ENCODE results near the gene NBEAL2.

NBEAL2 gene

DNA sequence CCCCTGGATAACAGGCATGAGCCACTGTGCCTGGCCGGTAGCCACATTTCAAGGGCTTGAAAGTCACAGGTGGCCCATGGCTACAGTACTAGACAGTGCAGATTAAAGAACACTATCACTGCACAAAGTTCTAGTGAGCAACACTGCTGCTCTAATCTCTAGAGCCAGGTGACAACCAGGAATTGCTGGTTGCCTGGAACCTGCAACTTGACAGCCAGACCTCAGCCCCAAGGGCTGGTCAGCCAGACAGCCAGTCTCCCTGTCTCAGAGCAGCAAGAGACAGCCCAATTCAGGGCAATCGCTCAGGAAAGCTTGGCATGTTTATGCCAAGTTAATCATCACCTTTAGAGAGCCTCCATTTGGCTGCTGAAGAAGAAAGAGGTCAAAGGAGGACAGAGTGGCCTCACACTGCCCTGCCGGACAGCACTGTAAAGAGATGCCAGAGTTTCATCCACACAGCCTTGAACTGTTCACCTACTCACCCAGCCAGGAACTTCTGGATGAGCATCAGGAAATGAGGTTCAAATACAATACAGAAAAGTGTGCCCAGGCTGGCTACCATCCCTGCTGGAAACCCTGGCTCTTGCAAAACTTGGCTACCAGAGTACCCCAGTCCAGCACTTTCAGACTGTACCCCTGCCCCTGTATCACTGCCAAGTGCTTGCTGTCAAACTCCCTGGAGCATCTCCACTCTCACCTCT lies 8.9 kb upstream of the NBEAL2 start:
- H3K27ac ChIP-seq = no peak overlapping the region
- no peak overlapping the region for H3K9ac ChIP-seq
- peaks cover 99% of the 10 kb centered on the region for H3K79me2 ChIP-seq (ENCODE audit: insufficient read depth, low read depth)
- peaks cover 6% of the 10 kb centered on the region; the same call in 1 of the 2 replicates for H4K20me1 ChIP-seq (ENCODE audit: insufficient read depth)
- H2AFZ ChIP-seq (ENCODE audit: low read depth) = no peak overlapping the region
- H3K4me2 ChIP-seq = no peak overlapping the region
- TF ChIP-seq, protein P1, sequence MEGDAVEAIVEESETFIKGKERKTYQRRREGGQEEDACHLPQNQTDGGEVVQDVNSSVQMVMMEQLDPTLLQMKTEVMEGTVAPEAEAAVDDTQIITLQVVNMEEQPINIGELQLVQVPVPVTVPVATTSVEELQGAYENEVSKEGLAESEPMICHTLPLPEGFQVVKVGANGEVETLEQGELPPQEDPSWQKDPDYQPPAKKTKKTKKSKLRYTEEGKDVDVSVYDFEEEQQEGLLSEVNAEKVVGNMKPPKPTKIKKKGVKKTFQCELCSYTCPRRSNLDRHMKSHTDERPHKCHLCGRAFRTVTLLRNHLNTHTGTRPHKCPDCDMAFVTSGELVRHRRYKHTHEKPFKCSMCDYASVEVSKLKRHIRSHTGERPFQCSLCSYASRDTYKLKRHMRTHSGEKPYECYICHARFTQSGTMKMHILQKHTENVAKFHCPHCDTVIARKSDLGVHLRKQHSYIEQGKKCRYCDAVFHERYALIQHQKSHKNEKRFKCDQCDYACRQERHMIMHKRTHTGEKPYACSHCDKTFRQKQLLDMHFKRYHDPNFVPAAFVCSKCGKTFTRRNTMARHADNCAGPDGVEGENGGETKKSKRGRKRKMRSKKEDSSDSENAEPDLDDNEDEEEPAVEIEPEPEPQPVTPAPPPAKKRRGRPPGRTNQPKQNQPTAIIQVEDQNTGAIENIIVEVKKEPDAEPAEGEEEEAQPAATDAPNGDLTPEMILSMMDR (conservative IDR thresholded peaks at IDR 0.05; ENCODE audit: low read depth, low read length) = no peak
- H3K27me3 ChIP-seq (ENCODE audit: insufficient read depth, low read depth) = no peaks in the 10 kb centered on the region
- no peak overlapping the region for H3K4me3 ChIP-seq (IDR thresholded peaks at IDR 0.05; ENCODE audit: insufficient read depth, low read depth, low read length)
- H3K4me1 ChIP-seq (ENCODE audit: low read depth, poor library complexity, severe bottlenecking) = peaks cover 5% of the 10 kb centered on the region
- no peaks in the 10 kb centered on the region for H3K36me3 ChIP-seq (ENCODE audit: insufficient read depth)

DNA sequence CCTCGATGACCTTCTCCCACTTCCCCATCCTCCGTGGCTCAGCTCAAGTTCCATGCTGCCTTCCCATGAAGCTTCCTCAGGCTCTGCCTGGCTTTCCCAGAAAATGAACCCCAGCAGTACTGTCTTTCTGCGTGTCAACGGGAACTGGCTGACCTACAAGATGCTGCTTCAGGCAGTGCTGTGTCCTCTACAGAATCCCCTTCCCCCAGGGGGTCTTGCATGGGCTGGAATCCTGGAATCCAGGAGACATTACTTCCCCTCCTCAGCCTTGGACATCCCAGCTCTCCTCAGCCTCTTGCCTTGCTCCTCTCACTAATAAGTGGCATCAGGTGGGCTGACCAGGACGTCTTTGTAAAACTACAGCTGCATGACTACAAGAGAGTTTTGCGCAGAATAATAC lies 8.3 kb upstream of the NBEAL2 start:
- no peaks in the 10 kb centered on the region for H3K36me3 ChIP-seq (ENCODE audit: insufficient read depth)
- peaks cover 100% of the 10 kb centered on the region for H3K79me2 ChIP-seq (ENCODE audit: insufficient read depth, low read depth)
- H3K4me1 ChIP-seq (ENCODE audit: low read depth, poor library complexity, severe bottlenecking) = peaks cover 5% of the 10 kb centered on the region
- no peak overlapping the region for H3K27ac ChIP-seq
- H3K4me3 ChIP-seq (IDR thresholded peaks at IDR 0.05; ENCODE audit: insufficient read depth, low read depth, low read length) = no peak overlapping the region
- no peaks in the 10 kb centered on the region for H3K27me3 ChIP-seq (ENCODE audit: insufficient read depth, low read depth)
- TF ChIP-seq, protein P1 (conservative IDR thresholded peaks at IDR 0.05; ENCODE audit: low read depth, low read length) = no peak
- peaks cover 6% of the 10 kb centered on the region; the same call in 1 of the 2 replicates for H4K20me1 ChIP-seq (ENCODE audit: insufficient read depth)
- no peak overlapping the region for H3K4me2 ChIP-seq
- H3K9ac ChIP-seq = no peak overlapping the region
- no peak overlapping the region for H2AFZ ChIP-seq (ENCODE audit: low read depth)

DNA sequence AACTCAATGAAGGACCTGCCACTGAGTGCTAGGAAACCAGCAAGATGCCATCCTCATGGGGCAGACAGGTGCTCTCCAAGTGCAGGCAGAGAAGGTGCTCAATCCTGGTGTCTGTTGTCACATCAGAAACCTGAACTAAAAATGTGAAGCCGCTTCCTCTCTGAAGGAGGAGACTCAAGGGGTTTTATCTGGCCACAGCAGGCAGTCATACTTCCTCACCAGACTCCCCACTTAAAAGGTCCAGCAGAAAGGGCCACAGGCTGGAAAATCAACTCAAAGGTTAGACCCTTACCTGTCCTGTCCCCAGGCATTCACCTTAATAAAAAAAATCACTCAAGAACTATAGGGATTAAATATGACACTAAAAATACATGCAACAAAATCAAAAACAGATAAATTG lies 7.7 kb upstream of the NBEAL2 start:
- H3K4me1 ChIP-seq (ENCODE audit: low read depth, poor library complexity, severe bottlenecking) = peaks cover 5% of the 10 kb centered on the region
- H3K79me2 ChIP-seq (ENCODE audit: insufficient read depth, low read depth) = peaks cover 94% of the 10 kb centered on the region
- H4K20me1 ChIP-seq (ENCODE audit: insufficient read depth) = peaks cover 6% of the 10 kb centered on the region; the same call in 1 of the 2 replicates
- H3K36me3 ChIP-seq (ENCODE audit: insufficient read depth) = no peaks in the 10 kb centered on the region
- H3K4me3 ChIP-seq (IDR thresholded peaks at IDR 0.05; ENCODE audit: insufficient read depth, low read depth, low read length) = no peak overlapping the region
- no peaks in the 10 kb centered on the region for H3K27me3 ChIP-seq (ENCODE audit: insufficient read depth, low read depth)
- TF ChIP-seq, protein P1 (conservative IDR thresholded peaks at IDR 0.05; ENCODE audit: low read depth, low read length) = no peak
- no peak overlapping the region for H3K9ac ChIP-seq
- no peak overlapping the region for H2AFZ ChIP-seq (ENCODE audit: low read depth)
- no peak overlapping the region for H3K27ac ChIP-seq
- no peak overlapping the region for H3K4me2 ChIP-seq

DNA sequence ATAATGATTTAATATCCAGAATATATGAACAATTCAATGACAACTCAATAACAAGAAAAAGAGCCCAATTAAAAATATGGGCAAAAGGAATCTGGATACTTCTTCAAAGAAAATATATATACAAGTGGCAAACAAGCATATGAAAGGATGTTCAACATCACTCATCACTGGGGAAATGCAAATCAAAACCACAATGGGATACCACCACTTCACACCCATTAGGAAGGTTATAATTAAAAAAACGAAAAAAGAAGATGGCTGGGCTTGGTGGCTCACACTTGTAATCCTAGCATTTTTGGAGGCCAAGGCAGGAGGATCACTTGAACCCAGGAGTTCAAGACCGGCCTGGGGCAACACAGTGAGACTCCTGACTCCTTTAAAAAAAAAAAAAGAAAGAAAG lies 7.1 kb upstream of the NBEAL2 start:
- Histone ChIP-seq H3K79me2 (ENCODE audit: insufficient read depth, low read depth) (peaks cover 88% of the 10 kb centered on the region), H3K36me3 (ENCODE audit: insufficient read depth) (no peaks in the 10 kb centered on the region), H2AFZ (ENCODE audit: low read depth) (no peak overlapping the region), H3K9ac (no peak overlapping the region), H3K4me1 (ENCODE audit: low read depth, poor library complexity, severe bottlenecking) (peaks cover 5% of the 10 kb centered on the region), H3K4me3 (IDR thresholded peaks at IDR 0.05; ENCODE audit: insufficient read depth, low read depth, low read length) (no peak overlapping the region), H3K4me2 (no peak overlapping the region), H3K27me3 (ENCODE audit: insufficient read depth, low read depth) (no peaks in the 10 kb centered on the region), H3K27ac (no peak overlapping the region), H4K20me1 (ENCODE audit: insufficient read depth) (peaks cover 6% of the 10 kb centered on the region; the same call in 1 of the 2 replicates)
- TF ChIP-seq, protein P1 (conservative IDR thresholded peaks at IDR 0.05; ENCODE audit: low read depth, low read length) = no peak

Measured in KMS-11 (cell line).